H9 (cell line): Measurements from ENCODE around the gene LEPR. TPM values are rescaled to one million over a fixed set of nuclear protein-coding genes. Genes with fewer than 3 reads are reported as not detected.

Source experiments
- DNase-seq: peaks from one replicate; pipeline ENCODE4 v3.0.0-alpha.2; 2017
- H2AFZ ChIP-seq: one replicate; pipeline ENCODE4 v1.6.1; 2013; ENCODE audit warnings: mild to moderate bottlenecking, low read length, control low read depth, moderate library complexity
- H2AK5ac ChIP-seq: 2 replicates; pipeline ENCODE4 v1.6.1; 2013; ENCODE audit warnings: low read length, control low read depth, mixed read lengths; ENCODE audit not compliant: insufficient read length
- H2BK120ac ChIP-seq: one replicate; pipeline ENCODE4 v1.6.1; 2013; ENCODE audit warnings: low read depth, mild to moderate bottlenecking, low read length, control low read depth, inconsistent platforms; ENCODE audit not compliant: poor library complexity, severe bottlenecking
- H2BK12ac ChIP-seq: 2 replicates; pipeline ENCODE4 v1.6.1; 2013; ENCODE audit warnings: low read length, control low read depth, mixed read lengths, low read depth; ENCODE audit not compliant: insufficient read length
- H2BK15ac ChIP-seq: 2 replicates; pipeline ENCODE4 v1.6.1; 2013; ENCODE audit warnings: low read depth, low read length, control low read depth
- H2BK20ac ChIP-seq: one replicate; pipeline ENCODE4 v1.6.1; 2013; ENCODE audit warnings: low read depth, mild to moderate bottlenecking, low read length, control low read depth, inconsistent platforms; ENCODE audit not compliant: poor library complexity, severe bottlenecking
- H2BK5ac ChIP-seq: 2 replicates; pipeline ENCODE4 v1.6.1; 2013; ENCODE audit warnings: low read length, control low read depth, mixed read lengths; ENCODE audit not compliant: insufficient read length
- H3K14ac ChIP-seq: 2 replicates; pipeline ENCODE4 v1.6.1; 2013; ENCODE audit warnings: low read length, control low read depth; ENCODE audit not compliant: insufficient read depth
- H3K18ac ChIP-seq: 2 replicates; pipeline ENCODE4 v1.6.1; 2013; ENCODE audit warnings: low read depth, mild to moderate bottlenecking, mixed read lengths, low read length, control low read depth; ENCODE audit not compliant: insufficient read length
- H3K23ac ChIP-seq: 2 replicates; pipeline ENCODE4 v1.6.1; 2013; ENCODE audit warnings: low read length, control low read depth, mixed read lengths, low read depth; ENCODE audit not compliant: insufficient read length
- H3K23me2 ChIP-seq: 2 replicates; pipeline ENCODE4 v1.6.1; 2013; ENCODE audit warnings: low read depth, mild to moderate bottlenecking, mixed read lengths, low read length, control low read depth; ENCODE audit not compliant: insufficient read length, poor library complexity, severe bottlenecking
- H3K27ac ChIP-seq: 2 replicates; pipeline ENCODE4 v1.5.1; 2013; ENCODE audit warnings: low read length, control low read depth, mixed read lengths, low read depth; ENCODE audit not compliant: insufficient read length
- H3K27me3 ChIP-seq: 2 replicates; pipeline ENCODE4 v1.6.1; 2013; ENCODE audit warnings: low read length, control low read depth, inconsistent platforms; ENCODE audit not compliant: insufficient read depth
- H3K4ac ChIP-seq: 2 replicates; pipeline ENCODE4 v1.6.1; 2013; ENCODE audit warnings: low read depth, mild to moderate bottlenecking, control low read depth, inconsistent platforms, low read length, moderate library complexity
- H3K4me1 ChIP-seq: 2 replicates; pipeline ENCODE4 v1.6.1; 2013; ENCODE audit warnings: low read length, control low read depth, inconsistent platforms; ENCODE audit not compliant: insufficient read depth
- H3K4me2 ChIP-seq: 2 replicates; pipeline ENCODE4 v1.6.1; 2013; ENCODE audit warnings: low read length, control low read depth, mixed read lengths; ENCODE audit not compliant: insufficient read length, insufficient read depth
- H3K56ac ChIP-seq: 2 replicates; pipeline ENCODE4 v1.6.1; 2013; ENCODE audit warnings: low read depth, mild to moderate bottlenecking, mixed read lengths, low read length, control low read depth; ENCODE audit not compliant: insufficient read length
- H3K79me1 ChIP-seq: 2 replicates; pipeline ENCODE4 v1.6.1; 2013; ENCODE audit warnings: low read depth, mild to moderate bottlenecking, moderate library complexity, low read length, control low read depth, inconsistent platforms; ENCODE audit not compliant: insufficient read depth, poor library complexity, severe bottlenecking
- H3K79me2 ChIP-seq: 2 replicates; pipeline ENCODE4 v1.6.1; 2013; ENCODE audit warnings: low read length, control low read depth, inconsistent platforms; ENCODE audit not compliant: insufficient read depth
- H3K9ac ChIP-seq: 2 replicates; pipeline ENCODE4 v1.6.1; 2013; ENCODE audit warnings: low read length, control low read depth, mixed read lengths; ENCODE audit not compliant: insufficient read length; ENCODE audit errors: extremely low read depth
- H3K9me3 ChIP-seq: one replicate; pipeline ENCODE4 v1.6.1; 2013; ENCODE audit warnings: low read depth, low read length, inconsistent platforms; ENCODE audit not compliant: control insufficient read depth
- H3T11ph ChIP-seq: one replicate; pipeline ENCODE4 v1.6.1; 2013; ENCODE audit warnings: mild to moderate bottlenecking, low read length, control low read depth, inconsistent platforms
- H4K20me1 ChIP-seq: one replicate; pipeline ENCODE4 v1.6.1; 2013; ENCODE audit not compliant: control insufficient read depth, insufficient read length, insufficient read depth
- H4K5ac ChIP-seq: 2 replicates; pipeline ENCODE4 v1.6.1; 2013; ENCODE audit warnings: low read depth, mild to moderate bottlenecking, mixed read lengths, low read length, control low read depth; ENCODE audit not compliant: insufficient read length
- H4K8ac ChIP-seq: replicated peaks from 2 replicates; pipeline ENCODE4 v1.6.1; 2013; ENCODE audit warnings: low read length, control low read depth, mixed read lengths, low read depth; ENCODE audit not compliant: insufficient read length
- H4K91ac ChIP-seq: 2 replicates; pipeline ENCODE4 v1.6.1; 2013; ENCODE audit warnings: low read depth, mild to moderate bottlenecking, moderate library complexity, mixed read lengths, low read length, control low read depth; ENCODE audit not compliant: insufficient read length
- H3K27ac Mint-ChIP-seq, 3 experiments: 2 replicates in 2 of 3; 3 replicates in 1 of 3; pipeline ENCODE4 v1.8.0; 2020 to 2021; ENCODE audit warnings: mixed read lengths in 3 of 3, mild to moderate bottlenecking in 1 of 3, moderate library complexity in 1 of 3
- H3K27me3 Mint-ChIP-seq: 2 replicates; pipeline ENCODE4 v1.8.0; 2021; ENCODE audit warnings: low read depth, mild to moderate bottlenecking, moderate library complexity, mixed read lengths
- H3K36me3 Mint-ChIP-seq, 3 experiments: 2 replicates in 2 of 3; 3 replicates in 1 of 3; pipeline ENCODE4 v1.8.0; 2020 to 2021; ENCODE audit warnings: low read depth in 3 of 3, mixed read lengths in 3 of 3; ENCODE audit not compliant: insufficient read depth in 1 of 3
- H3K4me1 Mint-ChIP-seq, 2 experiments: 2 replicates each; pipeline ENCODE4 v1.8.0; 2020; ENCODE audit warnings: mixed read lengths in 2 of 2
- H3K4me3 Mint-ChIP-seq, 2 experiments: 2 replicates in 1 of 2; 3 replicates in 1 of 2; pipeline ENCODE4 v1.8.0; 2020 to 2021; ENCODE audit warnings: mild to moderate bottlenecking in 2 of 2, mixed read lengths in 2 of 2, moderate library complexity in 1 of 2
- H3K9me3 Mint-ChIP-seq, 2 experiments: 2 replicates in 1 of 2; 3 replicates in 1 of 2; pipeline ENCODE4 v1.8.0; 2020; ENCODE audit warnings: mild to moderate bottlenecking in 2 of 2, mixed read lengths in 2 of 2, moderate library complexity in 1 of 2
- CTCF ChIP-seq: fragments of 200-600 bp; sonication (generic); conservative IDR thresholded peaks from 3 replicates; pipeline ENCODE4 v1.8.0; 2021; ENCODE audit warnings: antibody characterized with exemption, mild to moderate bottlenecking
- WGBS: extraction: QIAGEN DNeasy Blood & Tissue Kit; methylation state at CpG from one replicate; pipeline ENCODE4 v1.1.7; 2013; ENCODE audit warnings: missing lambda C conversion rate, low lambda C conversion rate, mixed read lengths; ENCODE audit not compliant: insufficient read length; ENCODE audit errors: extremely low coverage; 5-methylcytosine and 5-hydroxymethylcytosine counted together
- total RNA-seq: library from RNA; stranded (reverse); gene quantifications from 2 replicates; pipeline ENCODE4 v1.2.1, GENCODE V29; 2021

LEPR gene
- total RNA-seq, 1 experiment from 2014 or later: 3.3 TPM

GRCh38 chr1:65445837-65446236 is 25.4 kb downstream of the LEPR start:
- 0 out of 2 replicates have a peak, but pooled peaks cover 2% of the 10 kb centered on the region for H3K27me3 Mint-ChIP-seq

More at GRCh38 chr1:65445837-65446236, 25.4 kb downstream of the LEPR start:
- no peak overlapping the region for H2AFZ ChIP-seq
- no peaks in the 10 kb centered on the region for H3K9me3 ChIP-seq
- H3K27me3 ChIP-seq: no peaks in the 10 kb centered on the region
- H3K18ac ChIP-seq: no peak overlapping the region
- H4K5ac ChIP-seq: no peak overlapping the region
- H4K8ac ChIP-seq: no peak overlapping the region
- H3K4me3 Mint-ChIP-seq: no peak overlapping the region
- H3K27ac Mint-ChIP-seq: no peak overlapping the region
- H3K9me3 Mint-ChIP-seq: peaks cover 12 to 14% of the 10 kb centered on the region in 2 experiments
- no peak overlapping the region for H4K91ac ChIP-seq
- no peaks in the 10 kb centered on the region for H3K79me1 ChIP-seq
- no peak overlapping the region for H3K4me2 ChIP-seq
- H3K4me1 Mint-ChIP-seq: peaks cover 32 to 36% of the 10 kb centered on the region in 2 experiments
- H2BK120ac ChIP-seq: no peak overlapping the region
- H3K23ac ChIP-seq: no peak overlapping the region
- no peaks in the 10 kb centered on the region for H3K23me2 ChIP-seq
- H3K14ac ChIP-seq: no peak overlapping the region
- H3K36me3 Mint-ChIP-seq: peaks cover 0 to 20% (median 7%) of the 10 kb centered on the region in 3 experiments; a peak in 4 of 7 replicates
- no peaks in the 10 kb centered on the region for H4K20me1 ChIP-seq
- peaks cover 5% of the 10 kb centered on the region; the same call in 1 of the 2 replicates for H3K4me1 ChIP-seq
- no peak for TF ChIP-seq CTCF
- no peak overlapping the region for H3K9ac ChIP-seq
- H3K27ac ChIP-seq: no peak overlapping the region
- no peak overlapping the region for H2BK12ac ChIP-seq
- H2BK15ac ChIP-seq: no peak overlapping the region
- H3K4ac ChIP-seq: no peak overlapping the region
- H3T11ph ChIP-seq: no peak overlapping the region
- no CpG with 5 or more reads among the region's 1 CpG for WGBS
- no peak for DNase-seq
- H2BK20ac ChIP-seq: no peak overlapping the region
- H3K79me2 ChIP-seq: no peaks in the 10 kb centered on the region
- no peak overlapping the region for H2BK5ac ChIP-seq
- H2AK5ac ChIP-seq: no peak overlapping the region
- H3K56ac ChIP-seq: no peak overlapping the region
